A549 (cell line): Measurements from ENCODE around the gene STRADA. TPM values are rescaled to one million over a fixed set of nuclear protein-coding genes. Genes with fewer than 3 reads are reported as not detected.

ENCODE experiments used
- ATAC-seq, 2 experiments: fragments of 200-7000 bp in 1 of 2; fragments of >200 bp in 1 of 2; cut with Nextera tagmentation in 1 of 2; cut with Tn5 transposase in 1 of 2; 3 replicates each; pipeline versions ENCODE4 v1.8.0 to v1.9.1; 2018 to 2020; ENCODE audit warnings: mild to moderate bottlenecking in 1 of 2, moderate library complexity in 1 of 2
- CTCF ChIA-PET: fragments of 300-600 bp; sonication (Branson Sonifier 250); formaldehyde crosslinking; extraction: SDS; loops from one replicate; lab custom pipeline; 2021; ENCODE audit warnings: antibody characterized with exemption, inconsistent platforms; lab: Yijun Ruan, JAX
- POLR2A ChIA-PET: fragments of 350-600 bp; formaldehyde crosslinking; extraction: SDS; loops from one replicate; lab custom pipeline; 2021; ENCODE audit warnings: antibody characterized with exemption, inconsistent platforms; lab: Yijun Ruan, JAX
- DNase-seq, 2 experiments: peaks; one replicate each; pipeline versions ENCODE4 v3.0.0 to v3.0.0-alpha.2; 2011 to 2016; ENCODE audit warnings: low read depth in 1 of 2, low spot score in 1 of 2
- FAIRE-seq: peaks from 2 replicates; lab custom pipeline; 2011; peaks lifted over from hg19 to GRCh38; lab: Jason Lieb, UNC
- H3K27ac ChIP-seq, 2 experiments: fragments of >200 bp; sonication (Bioruptor Twin); formaldehyde crosslinking; 3 replicates each; pipeline ENCODE4 v1.5.1; 2016 to 2017
- H3K4me1 ChIP-seq: fragments of >200 bp; sonication (Bioruptor Twin); formaldehyde crosslinking; 3 replicates; pipeline ENCODE4 v1.6.1; 2016
- H3K4me2 ChIP-seq: fragments of >200 bp; sonication (Bioruptor Twin); formaldehyde crosslinking; 3 replicates; pipeline ENCODE4 v1.6.1; 2016
- H3K4me3 ChIP-seq: fragments of >200 bp; sonication (Bioruptor Twin); formaldehyde crosslinking; 3 replicates; pipeline ENCODE4 v1.5.1; 2016
- H3K9me3 ChIP-seq: fragments of >200 bp; sonication (Bioruptor Twin); formaldehyde crosslinking; 3 replicates; pipeline ENCODE4 v1.6.1; 2016
- BCL3 ChIP-seq: fragments of >200 bp; sonication (Bioruptor Twin); formaldehyde crosslinking; IDR thresholded peaks from 3 replicates; pipeline ENCODE4 v1.6.1; 2016
- BHLHE40 ChIP-seq: IDR thresholded peaks from 2 replicates; pipeline ENCODE4 v1.6.1; 2012; ENCODE audit warnings: low read depth, low read length, inconsistent platforms
- CBX8 ChIP-seq: fragments of 200-600 bp; sonication (generic); IDR thresholded peaks from 2 replicates; pipeline ENCODE4 v1.6.1; 2016
- CEBPB ChIP-seq, 2 experiments: fragments of >200 bp in 1 of 2; sonication (Bioruptor Twin) in 1 of 2; formaldehyde crosslinking in 1 of 2; IDR thresholded peaks; 2 replicates each; pipeline ENCODE4 v1.6.1; 2012 to 2016
- CTCF ChIP-seq: fragments of >200 bp; sonication (Bioruptor Twin); formaldehyde crosslinking; IDR thresholded peaks from 3 replicates; pipeline ENCODE4 v1.5.1; 2016
- EHMT2 ChIP-seq: fragments of 200-600 bp; sonication (generic); IDR thresholded peaks from 2 replicates; pipeline ENCODE4 v1.6.1; 2016; ENCODE audit warnings: antibody characterized with exemption, low read depth, mild to moderate bottlenecking, moderate library complexity
- ELK1 ChIP-seq: fragments of 150-350 bp; IDR thresholded peaks from 2 replicates; pipeline ENCODE4 v1.6.1; 2014; ENCODE audit warnings: low read depth, mild to moderate bottlenecking, low read length
- FOSL2 ChIP-seq, 2 experiments: fragments of 450-650 bp in 1 of 2; fragments of >200 bp in 1 of 2; sonication (Bioruptor Twin) in 1 of 2; formaldehyde crosslinking; IDR thresholded peaks; 2 replicates each; pipeline versions ENCODE4 v1.5.0 to v1.6.1; 2016 to 2020; ENCODE audit warnings: mild to moderate bottlenecking in 1 of 2, moderate library complexity in 1 of 2
- GATA3 ChIP-seq: IDR thresholded peaks from 2 replicates; pipeline ENCODE4 v1.6.1; 2012; ENCODE audit warnings: borderline replicate concordance
- HDAC2 ChIP-seq: fragments of 200-600 bp; sonication (generic); IDR thresholded peaks from 2 replicates; pipeline ENCODE4 v1.6.1; 2016
- HEYL ChIP-seq: fragments of 250-450 bp; sonication (Bioruptor Pico); IDR thresholded peaks from 2 replicates; pipeline ENCODE4 v1.8.0; 2021; ENCODE audit warnings: mild to moderate bottlenecking, moderate library complexity
- HOXB13 ChIP-seq: fragments of 250-450 bp; sonication (Bioruptor Pico); IDR thresholded peaks from 2 replicates; pipeline ENCODE4 v1.5.0; 2020; ENCODE audit warnings: low read depth, mild to moderate bottlenecking, moderate library complexity
- JUN ChIP-seq, 2 experiments: fragments of >200 bp; sonication (Bioruptor Twin); formaldehyde crosslinking; IDR thresholded peaks; 2 replicates in 1 of 2; 3 replicates in 1 of 2; pipeline ENCODE4 v1.6.1; 2016 to 2017
- KDM1A ChIP-seq: fragments of 200-600 bp; sonication (generic); IDR thresholded peaks from 2 replicates; pipeline ENCODE4 v1.6.1; 2016; ENCODE audit warnings: low read depth, mild to moderate bottlenecking
- MAFK ChIP-seq: fragments of 450-650 bp; IDR thresholded peaks from 2 replicates; pipeline ENCODE4 v1.6.1; 2014; ENCODE audit not compliant: partially characterized antibody
- NPAS2 ChIP-seq: fragments of 250-450 bp; sonication (Bioruptor Pico); IDR thresholded peaks from 2 replicates; pipeline ENCODE4 v1.8.0; 2022; ENCODE audit warnings: mild to moderate bottlenecking, moderate library complexity, borderline replicate concordance
- NR3C1 ChIP-seq: fragments of >200 bp; sonication (Bioruptor Twin); formaldehyde crosslinking; IDR thresholded peaks from 3 replicates; pipeline ENCODE4 v1.6.1; 2017
- PBX3 ChIP-seq: IDR thresholded peaks from 2 replicates; pipeline ENCODE4 v1.6.1; 2012
- RCOR1 ChIP-seq: fragments of 150-350 bp; IDR thresholded peaks from 2 replicates; pipeline ENCODE4 v1.6.1; 2014; ENCODE audit warnings: antibody characterized with exemption, low read length, low read depth
- REST ChIP-seq: fragments of 200-600 bp; sonication (generic); IDR thresholded peaks from 2 replicates; pipeline ENCODE4 v1.6.1; 2016; ENCODE audit warnings: antibody characterized with exemption, mild to moderate bottlenecking, moderate library complexity
- RFX5 ChIP-seq: fragments of 450-650 bp; IDR thresholded peaks from 2 replicates; pipeline ENCODE4 v1.7.1; 2014; ENCODE audit warnings: antibody characterized with exemption, mild to moderate bottlenecking, moderate library complexity
- SMC3 ChIP-seq: fragments of >200 bp; sonication (Bioruptor Twin); formaldehyde crosslinking; IDR thresholded peaks from 3 replicates; pipeline ENCODE4 v1.6.1; 2018; ENCODE audit warnings: inconsistent platforms
- TFCP2L1 ChIP-seq: fragments of 250-450 bp; sonication (Bioruptor Pico); IDR thresholded peaks from 2 replicates; pipeline ENCODE4 v1.5.0; 2021; ENCODE audit warnings: mild to moderate bottlenecking
- TP53 ChIP-seq: fragments of 250-450 bp; sonication (Bioruptor Pico); IDR thresholded peaks from 2 replicates; pipeline ENCODE4 v1.5.0; 2021; ENCODE audit warnings: mild to moderate bottlenecking, moderate library complexity
- USF2 ChIP-seq: fragments of 450-650 bp; IDR thresholded peaks from 2 replicates; pipeline ENCODE4 v1.6.1; 2014; ENCODE audit warnings: antibody characterized with exemption
- ZC3H11A ChIP-seq: fragments of 450-650 bp; IDR thresholded peaks from 2 replicates; pipeline ENCODE4 v1.6.1; 2014; ENCODE audit warnings: antibody characterized with exemption, mild to moderate bottlenecking
- ZNF302 ChIP-seq: fragments of 250-450 bp; sonication (Bioruptor Pico); IDR thresholded peaks from 2 replicates; pipeline ENCODE4 v1.9.0; 2021; ENCODE audit warnings: inconsistent platforms, mild to moderate bottlenecking, moderate library complexity
- ZSCAN20 ChIP-seq: fragments of 250-450 bp; sonication (Bioruptor Pico); IDR thresholded peaks from 2 replicates; pipeline ENCODE4 v1.8.0; 2022; ENCODE audit warnings: mild to moderate bottlenecking, moderate library complexity
- WGBS: methylation state at CpG from one replicate; pipeline ENCODE4 v1.1.6; 2017; ENCODE audit errors: missing lambda C conversion rate; 5-methylcytosine and 5-hydroxymethylcytosine counted together
- polyA plus RNA-seq, 4 experiments: library from polyadenylated mRNA; depleted of rRNA in 3 of 4; stranded (reverse); fragments of >200 nt; fragmentation: RNase III in 1 of 4; extraction: RNeasy Plus Mini Kit Qiagen cat#74134 plus additional on column Dnase treatment in 1 of 4; gene quantifications; 2 replicates in 3 of 4; 3 replicates in 1 of 4; pipeline ENCODE4 v1.2.3, GENCODE V29; 2011 to 2017

STRADA gene
- polyA plus RNA-seq, 2 of the 4 experiments (the other 2 are of a cell fraction), result 30.3 to 33.0 TPM

- CTCF ChIA-PET, result no interaction called here
- no peak for FAIRE-seq
Observed at GRCh38 chr17:63741143-63741407, 524 bp downstream of the STRADA start.

GRCh38 chr17:63740464-63741142 lies 996 bp downstream of the STRADA start:
- ChIA-PET POLR2A (interaction anchor here (1.0 to 1.6 kb wide), 3 partner anchors 33 to 118 kb away, joined by 3 to 10 read pairs (median 4); partner anchors contain the start of genes CCDC47, DDX42 and MAP3K3), CTCF (interaction anchor here (0.6 to 1.0 kb wide), 2 partner anchors 14 to 129 kb away, joined by 3 read pairs; no protein-coding TSS in a partner anchor)
- peak overlapping the region; percentile 89 to 95 for H3K27ac ChIP-seq
- no peaks in the 10 kb centered on the region for H3K9me3 ChIP-seq
- FAIRE-seq (no peak), ATAC-seq (0 out of 6 replicates have a peak, but pooled peaks of 1 of the 2 experiments have one; percentile 2), DNase-seq (no peak)
- H3K4me2 ChIP-seq, result peak overlapping the region; percentile 94
- 46% methylated on average over 12 of the region's 12 CpGs for WGBS
- peaks cover 14% of the 10 kb centered on the region for H3K4me1 ChIP-seq
- peak overlapping the region; percentile 78 for H3K4me3 ChIP-seq
- no peak for TF ChIP-seq RCOR1
- no peak for TF ChIP-seq ELK1
- TF ChIP-seq CBX8, result no peak
- no peak for TF ChIP-seq KDM1A
- TF ChIP-seq CEBPB (IDR thresholded peaks at IDR 0.05), result no peak
- TF ChIP-seq JUN (IDR thresholded peaks at IDR 0.05), result no peak
- TF ChIP-seq CTCF, result no peak
- TF ChIP-seq REST, result no peak
- no peak for TF ChIP-seq HDAC2
- TF ChIP-seq NR3C1, result no peak
- no peak for TF ChIP-seq GATA3
- no peak for TF ChIP-seq HEYL (CRISPR knock-in tag)
- TF ChIP-seq RFX5, result no peak

More at GRCh38 chr17:63741143-63741407, 524 bp downstream of the STRADA start:
- H3K9me3 ChIP-seq, result no peaks in the 10 kb centered on the region
- TF ChIP-seq ZNF302 (CRISPR knock-in tag) (no peak), NPAS2 (no peak), ZSCAN20 (CRISPR knock-in tag) (no peak), PBX3 (no peak), BHLHE40 (no peak), BCL3 (no peak), SMC3 (no peak), USF2 (no peak), HOXB13 (CRISPR knock-in tag) (no peak), ZC3H11A (no peak), RFX5 (no peak), EHMT2 (no peak), FOSL2 (IDR thresholded peaks at IDR 0.05) (no peak), FOSL2 (CRISPR knock-in tag; IDR thresholded peaks at IDR 0.05) (no peak), TFCP2L1 (CRISPR knock-in tag) (no peak), MAFK (no peak), TP53 (CRISPR knock-in tag) (no peak)
- TF ChIP-seq, all 56 proteins: peak for 0
- DNase-seq (peak in 1 of 2 experiments; percentile 44), ATAC-seq (peak; percentile 16 to 53)
- WGBS, result 1% methylated on average over 14 of the region's 14 CpGs
- POLR2A ChIA-PET, result interaction anchor here (1.0 to 1.6 kb wide), 4 partner anchors 33 to 119 kb away, joined by 3 to 10 read pairs (median 4); partner anchors contain the start of genes CCDC47, DDX42 and MAP3K3
- Histone ChIP-seq H3K27ac (peak overlapping the region; percentile 89 to 95), H3K4me3 (peak overlapping the region; percentile 78), H3K4me1 (peaks cover 14% of the 10 kb centered on the region), H3K4me2 (peak overlapping the region; percentile 94)
